GM13977 (cell line): ENCODE data around the gene ASAP3.

Experiments
- DNase-seq: peaks from one replicate; pipeline ENCODE4 v3.0.0; 2012; ENCODE audit warnings: low spot score
- in situ Hi-C: fragments of 300-500 bp; cut with MboI; formaldehyde crosslinking; loops from one replicate; pipeline ENCODE4 v1.12.0; 2022; ENCODE audit warnings: low sequenced_read_pairs, low pct_unique_long_range_greater_than_20kb, mixed read lengths, inconsistent platforms; ENCODE audit not compliant: unreplicated experiment
- TF ChIP-seq, protein P1 (sequence below): IDR thresholded peaks from 2 replicates; pipeline ENCODE4 v1.5.1; 2012; ENCODE audit warnings: mild to moderate bottlenecking, control low read depth; ENCODE audit not compliant: insufficient read depth; ENCODE audit errors: extremely low read depth, missing control alignments

ASAP3 gene

GRCh38 chr1:23524716-23525401 lies 40.9 kb upstream of the ASAP3 start:
- TF ChIP-seq, protein P1, sequence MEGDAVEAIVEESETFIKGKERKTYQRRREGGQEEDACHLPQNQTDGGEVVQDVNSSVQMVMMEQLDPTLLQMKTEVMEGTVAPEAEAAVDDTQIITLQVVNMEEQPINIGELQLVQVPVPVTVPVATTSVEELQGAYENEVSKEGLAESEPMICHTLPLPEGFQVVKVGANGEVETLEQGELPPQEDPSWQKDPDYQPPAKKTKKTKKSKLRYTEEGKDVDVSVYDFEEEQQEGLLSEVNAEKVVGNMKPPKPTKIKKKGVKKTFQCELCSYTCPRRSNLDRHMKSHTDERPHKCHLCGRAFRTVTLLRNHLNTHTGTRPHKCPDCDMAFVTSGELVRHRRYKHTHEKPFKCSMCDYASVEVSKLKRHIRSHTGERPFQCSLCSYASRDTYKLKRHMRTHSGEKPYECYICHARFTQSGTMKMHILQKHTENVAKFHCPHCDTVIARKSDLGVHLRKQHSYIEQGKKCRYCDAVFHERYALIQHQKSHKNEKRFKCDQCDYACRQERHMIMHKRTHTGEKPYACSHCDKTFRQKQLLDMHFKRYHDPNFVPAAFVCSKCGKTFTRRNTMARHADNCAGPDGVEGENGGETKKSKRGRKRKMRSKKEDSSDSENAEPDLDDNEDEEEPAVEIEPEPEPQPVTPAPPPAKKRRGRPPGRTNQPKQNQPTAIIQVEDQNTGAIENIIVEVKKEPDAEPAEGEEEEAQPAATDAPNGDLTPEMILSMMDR = no peak
- in situ Hi-C loops = no loop called here
- DNase-seq = no peak

- TF ChIP-seq, protein P1 = no peak
- in situ Hi-C loops = no loop called here
- no peak for DNase-seq
These were observed 40.2 kb upstream of the ASAP3 start for GRCh38 chr1:23524163-23524562.

DNA sequence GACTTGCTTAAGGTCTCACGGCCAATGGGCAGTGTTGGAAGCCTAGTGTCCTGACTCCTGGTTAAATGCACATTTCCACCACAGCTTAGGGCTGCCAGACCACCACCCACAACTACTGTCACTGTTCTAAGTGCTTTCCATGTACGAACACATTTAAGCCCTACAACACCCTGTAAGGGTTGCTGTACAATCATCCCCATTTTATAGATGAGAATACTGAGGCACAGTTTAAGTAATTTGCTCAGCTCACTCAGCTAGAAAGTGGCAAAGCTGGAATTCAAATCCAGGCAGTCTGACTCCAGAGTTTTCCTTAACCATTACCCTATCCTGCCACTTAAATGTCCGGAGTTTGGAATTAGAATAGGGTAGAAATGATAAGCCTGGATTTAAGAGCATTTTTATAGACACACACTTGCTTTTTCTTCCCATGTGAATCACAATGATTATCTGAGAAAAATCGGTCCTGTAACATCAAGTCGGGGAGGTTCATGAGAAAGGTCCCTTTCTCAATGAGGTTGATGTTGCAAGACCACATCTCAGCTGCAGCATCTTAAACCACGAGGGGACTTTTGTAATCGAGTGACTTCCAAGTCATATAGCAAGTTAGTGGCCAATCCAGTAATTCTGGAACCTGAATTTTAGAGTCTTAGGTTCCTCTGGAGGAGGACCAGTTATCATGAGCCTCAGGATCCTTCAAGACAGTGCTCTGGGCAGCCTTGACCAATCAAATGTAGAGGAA lies 38.4 kb upstream of the ASAP3 start:
- TF ChIP-seq, protein P1 = no peak
- peak; percentile 72 for DNase-seq
- in situ Hi-C loops = no loop called here

- in situ Hi-C loops = no loop called here
- DNase-seq = no peak
- TF ChIP-seq, protein P1 = no peak
These were observed 37.6 kb upstream of the ASAP3 start for GRCh38 chr1:23521588-23521987.

DNA sequence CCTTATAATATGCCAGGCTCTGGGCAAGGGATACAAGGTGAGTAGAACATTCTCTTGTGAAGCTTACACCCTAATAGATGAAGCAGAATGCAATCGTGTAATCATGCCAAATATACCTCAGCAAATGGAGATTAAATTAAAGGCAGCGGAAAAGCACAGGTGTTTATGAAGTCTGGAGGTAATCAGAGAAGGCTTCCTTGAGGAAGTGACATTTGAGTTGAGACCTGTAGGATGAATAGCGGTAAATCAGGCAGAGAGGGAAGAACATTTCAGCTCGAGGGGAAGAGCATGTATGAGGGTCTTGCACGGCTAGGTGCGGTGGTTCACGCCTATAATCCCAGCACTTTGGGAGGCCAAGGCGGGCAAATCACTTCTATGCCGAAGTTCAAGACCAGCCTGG lies 33.6 kb upstream of the ASAP3 start:
- TF ChIP-seq, protein P1 = no peak
- in situ Hi-C loops = no loop called here

GRCh38 chr1:23515905-23516304 lies 31.9 kb upstream of the ASAP3 start:
- TF ChIP-seq, protein P1 = no peak
- in situ Hi-C loops = no loop called here
- no peak for DNase-seq

More for the DNA sequence above, 33.6 kb upstream of the ASAP3 start:
- no peak for DNase-seq
